ENCODE results near the gene TSPO2. TPM values are rescaled to one million over a fixed set of nuclear protein-coding genes. Genes with fewer than 3 reads are reported as not detected.
A peak's percentile ranks its signal among the peaks of the same experiment; 100 is the strongest.

The TSPO2 gene
- total and polyA plus RNA-seq, 9 of the 15 experiments (the other 6 are each of a cell fraction or from before 2014, with no cell fraction given), result not detected

- Histone ChIP-seq H3K79me2 (ENCODE audit: control insufficient read depth, insufficient read depth, low read length) (no peaks in the 10 kb centered on the region), H3K36me3 (ENCODE audit: control insufficient read depth, insufficient read depth, low read length) (no peaks in the 10 kb centered on the region), H3K9ac (ENCODE audit: insufficient read depth in 1 of 2, low read depth in 2 of 2, low read length in 2 of 2) (no peak overlapping the region), H3K4me1 (replicated peaks in 1 of 2; ENCODE audit: control insufficient read depth in 2 of 2, insufficient read depth in 2 of 2, low read length in 2 of 2) (no peaks in the 10 kb centered on the region), H4K20me1 (replicated peaks; ENCODE audit: control insufficient read depth, insufficient read depth, low read length) (no peaks in the 10 kb centered on the region; the same call in 1 of the 2 replicates), H3K4me3 (no peak overlapping the region), H3K9me3 (replicated peaks; ENCODE audit: control insufficient read depth, insufficient read depth, low read depth, low read length) (no peaks in the 10 kb centered on the region), H3K4me2 (ENCODE audit: insufficient read depth, low read length) (no peak overlapping the region), H3K27ac (ENCODE audit: extremely low read depth, low read depth, low read length) (no peak overlapping the region), H2AFZ (ENCODE audit: low read depth, low read length) (no peak overlapping the region), H3K9me1 (ENCODE audit: control insufficient read depth, insufficient read depth, low read length) (no peaks in the 10 kb centered on the region), H3K27me3 (ENCODE audit: control insufficient read depth in 2 of 2, insufficient read depth in 2 of 2, low read length in 2 of 2) (peaks cover 11 to 20% of the 10 kb centered on the region in 2 experiments; a peak in 4 of 5 replicates)
- intact Hi-C loops (cut with micrococcal nuclease), result no loop called here
- no TSS peak for BruUV-seq (replicated peaks)
- no peak for DNase-seq (ENCODE audit: extremely low read depth in 1 of 4, low spot score in 3 of 4)
- CTCF ChIA-PET (ENCODE audit: low intra/inter-chr PET ratio), result interaction anchor here (1.2 kb wide), 1 partner anchor 9 kb away, joined by 3 read pairs; no protein-coding TSS in a partner anchor
- ATAC-seq, result no peak
- WGBS (ENCODE audit: insufficient coverage, low coverage, missing lambda C conversion rate), result 0% methylated on average over 1 of the region's 1 CpG
- TF ChIP-seq CHD2 (IDR thresholded peaks at IDR 0.05; ENCODE audit: low read depth, low read length) (no peak), ZNF592 (IDR thresholded peaks at IDR 0.05) (no peak), RBM25 (IDR thresholded peaks at IDR 0.05; ENCODE audit: low read depth, low read length, severe bottlenecking) (peak; percentile 40), BACH1 (tag; IDR thresholded peaks at IDR 0.05) (no peak), STAT5B (CRISPR knock-in tag; IDR thresholded peaks at IDR 0.05) (no peak), TAF9B (IDR thresholded peaks at IDR 0.05; ENCODE audit: partially characterized antibody) (no peak)
- FAIRE-seq, result no peak
- POLR2A ChIA-PET, result interaction anchor here (0.8 kb wide), 1 partner anchor 18 kb away, joined by 3 read pairs; no protein-coding TSS in a partner anchor
- in situ Hi-C loops (cut with MboI), result no loop called here
Measured at GRCh38 chr6:41009669-41010068, 32.6 kb upstream of the TSPO2 start.

All from K562 (cell line).